CD4-positive, alpha-beta T cell (primary cell): ENCODE data around the gene TXNRD2. TPM values are rescaled to one million over a fixed set of nuclear protein-coding genes. Genes with fewer than 3 reads are reported as not detected.

Source experiments
- ATAC-seq: fragments of 200-7000 bp; cut with Tn5 transposase; one replicate; pipeline ENCODE4 v1.10.0; 2022; ENCODE audit warnings: mild to moderate bottlenecking; ENCODE audit not compliant: poor library complexity
- CTCF ChIA-PET: fragments of 350-600 bp; sonication (Branson Sonifier 250); formaldehyde crosslinking; loops from one replicate; lab custom pipeline; 2021; ENCODE audit warnings: antibody characterized with exemption, inconsistent platforms; lab: Charles Lee
- POLR2A ChIA-PET: fragments of 350-600 bp; sonication (Branson Sonifier 250); formaldehyde crosslinking; loops from one replicate; lab custom pipeline; 2021; ENCODE audit warnings: antibody characterized with exemption, inconsistent platforms; lab: Charles Lee
- DNase-seq, 14 experiments: peaks; one replicate each; pipeline ENCODE4 v3.0.0-alpha.2; 2013 to 2020; ENCODE audit warnings: mixed read lengths in 2 of 14
- H3K27ac ChIP-seq, 2 donors: one replicate each; pipeline versions ENCODE4 v1.5.1 to v1.7.0; 2013; ENCODE audit warnings: low read length in 2 of 2, low read depth in 1 of 2, mild to moderate bottlenecking in 1 of 2
- H3K27me3 ChIP-seq, 2 experiments: 1 replicate in 1 of 2; 2 replicates in 1 of 2; pipeline versions ENCODE4 v1.6.1 to v1.7.0; 2013; ENCODE audit warnings: low read length in 2 of 2, control low read depth in 1 of 2, mild to moderate bottlenecking in 1 of 2, moderate library complexity in 1 of 2; ENCODE audit not compliant: insufficient read depth in 2 of 2, control insufficient read depth in 1 of 2
- H3K36me3 ChIP-seq: one replicate; pipeline ENCODE4 v1.6.1; 2013; ENCODE audit warnings: low read length, control low read depth; ENCODE audit not compliant: insufficient read depth
- H3K4me1 ChIP-seq: one replicate; pipeline ENCODE4 v1.6.1; 2013; ENCODE audit warnings: low read length, control low read depth; ENCODE audit not compliant: insufficient read depth
- H3K4me3 ChIP-seq: one replicate; pipeline ENCODE4 v1.5.1; 2013; ENCODE audit warnings: mild to moderate bottlenecking, low read length, moderate library complexity
- H3K9me3 ChIP-seq, 2 experiments: 1 replicate in 1 of 2; 2 replicates in 1 of 2; pipeline versions ENCODE4 v1.6.1 to v1.7.0; 2013; ENCODE audit warnings: low read length in 2 of 2, mild to moderate bottlenecking in 2 of 2, control low read depth in 1 of 2, moderate library complexity in 1 of 2; ENCODE audit not compliant: control insufficient read depth in 1 of 2, insufficient read depth in 1 of 2
- H3K27ac Mint-ChIP-seq: one replicate; pipeline ENCODE4 v1.8.0; 2020; ENCODE audit warnings: mixed read lengths
- H3K27me3 Mint-ChIP-seq: one replicate; pipeline ENCODE4 v1.8.0; 2021; ENCODE audit warnings: mixed read lengths
- H3K36me3 Mint-ChIP-seq: one replicate; pipeline ENCODE4 v1.8.0; 2021; ENCODE audit warnings: low read depth, mixed read lengths
- H3K4me1 Mint-ChIP-seq: one replicate; pipeline ENCODE4 v1.8.0; 2021; ENCODE audit warnings: low read depth, mixed read lengths
- H3K4me3 Mint-ChIP-seq: one replicate; pipeline ENCODE4 v1.8.0; 2020; ENCODE audit warnings: mild to moderate bottlenecking, mixed read lengths
- H3K9me3 Mint-ChIP-seq: one replicate; pipeline ENCODE4 v1.8.0; 2020; ENCODE audit warnings: mixed read lengths
- intact Hi-C, 2 experiments: fragments of 100-400 bp; cut with DNase I in 1 of 2; cut with micrococcal nuclease in 1 of 2; formaldehyde crosslinking; loops; one replicate each; pipeline versions ENCODE4 v1.15.1 to v1.9.0; 2023 to 2025; cut with DNase I, micrococcal nuclease
- total RNA-seq, 174 experiments: library from RNA in 2 of 174; stranded (reverse) in 2 of 174; gene quantifications; one replicate each; pipeline ENCODE4 v1.2.3 and lab custom pipeline; 2021 to 2026
- TF ChIP-seq, protein P1 (sequence below): fragments of 200-600 bp; IDR thresholded peaks from one replicate; pipeline ENCODE4 v1.8.0; 2022; ENCODE audit warnings: antibody characterized with exemption, mild to moderate bottlenecking

Gene TXNRD2
- total RNA-seq, 2 experiments from 2014 or later: 18.6 to 19.5 TPM

DNA sequence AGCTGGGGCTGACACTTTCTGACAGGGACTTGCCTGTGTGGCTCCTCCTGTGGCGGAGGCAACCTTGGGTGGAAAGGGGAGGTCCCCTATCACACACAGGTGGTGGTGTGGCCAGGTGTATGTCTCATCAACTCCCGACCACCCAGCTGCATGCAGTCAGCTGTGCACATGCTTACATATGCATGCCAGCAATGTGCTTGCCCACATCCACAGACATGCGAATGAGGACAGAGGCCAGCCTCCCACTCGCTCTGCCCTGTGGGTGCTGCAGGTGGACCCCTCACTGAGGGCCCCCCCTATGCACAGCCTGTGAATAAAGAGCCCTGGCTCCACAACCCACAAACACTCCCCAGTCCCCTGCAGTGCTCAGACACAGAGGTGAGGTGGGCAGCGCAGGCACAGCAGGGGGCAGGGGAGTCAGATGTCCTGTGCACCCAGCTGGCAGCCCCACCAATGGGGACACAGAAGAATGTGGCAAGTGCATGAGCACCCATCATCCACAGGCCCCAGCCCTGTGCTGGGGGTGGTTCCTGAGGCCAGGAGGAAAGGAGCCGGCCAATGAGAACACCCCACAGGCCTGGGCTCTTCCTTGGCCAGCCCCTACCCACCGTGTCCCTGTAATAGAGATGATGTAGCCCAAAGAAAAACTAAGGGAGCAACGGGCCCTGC is 96.4 kb downstream of the TXNRD2 start:
- Mint-ChIP-seq H3K9me3 (no peaks in the 10 kb centered on the region), H3K4me1 (peaks cover 34% of the 10 kb centered on the region), H3K27ac (peak overlapping the region; percentile 83), H3K36me3 (peaks cover 15% of the 10 kb centered on the region), H3K27me3 (no peaks in the 10 kb centered on the region), H3K4me3 (peak overlapping the region; percentile 59)
- POLR2A ChIA-PET: interaction anchor here (1.2 to 2.2 kb wide), 5 partner anchors 9 to 55 kb away, joined by 3 to 14 read pairs (median 8); no protein-coding TSS in a partner anchor
- peaks cover 29% of the 10 kb centered on the region for H3K4me1 ChIP-seq
- H3K27me3 ChIP-seq: no peaks in the 10 kb centered on the region
- DNase-seq (peak in 1 of 14 experiments; percentile 30), ATAC-seq (peak; percentile 46)
- no peak overlapping the region for H3K4me3 ChIP-seq
- H3K27ac ChIP-seq: peak overlapping the region in 1 of 2 donors; percentile 22
- intact Hi-C loops: no loop called here
- peaks cover 16% of the 10 kb centered on the region for H3K36me3 ChIP-seq
- TF ChIP-seq, protein P1, sequence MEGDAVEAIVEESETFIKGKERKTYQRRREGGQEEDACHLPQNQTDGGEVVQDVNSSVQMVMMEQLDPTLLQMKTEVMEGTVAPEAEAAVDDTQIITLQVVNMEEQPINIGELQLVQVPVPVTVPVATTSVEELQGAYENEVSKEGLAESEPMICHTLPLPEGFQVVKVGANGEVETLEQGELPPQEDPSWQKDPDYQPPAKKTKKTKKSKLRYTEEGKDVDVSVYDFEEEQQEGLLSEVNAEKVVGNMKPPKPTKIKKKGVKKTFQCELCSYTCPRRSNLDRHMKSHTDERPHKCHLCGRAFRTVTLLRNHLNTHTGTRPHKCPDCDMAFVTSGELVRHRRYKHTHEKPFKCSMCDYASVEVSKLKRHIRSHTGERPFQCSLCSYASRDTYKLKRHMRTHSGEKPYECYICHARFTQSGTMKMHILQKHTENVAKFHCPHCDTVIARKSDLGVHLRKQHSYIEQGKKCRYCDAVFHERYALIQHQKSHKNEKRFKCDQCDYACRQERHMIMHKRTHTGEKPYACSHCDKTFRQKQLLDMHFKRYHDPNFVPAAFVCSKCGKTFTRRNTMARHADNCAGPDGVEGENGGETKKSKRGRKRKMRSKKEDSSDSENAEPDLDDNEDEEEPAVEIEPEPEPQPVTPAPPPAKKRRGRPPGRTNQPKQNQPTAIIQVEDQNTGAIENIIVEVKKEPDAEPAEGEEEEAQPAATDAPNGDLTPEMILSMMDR: no peak
- CTCF ChIA-PET: interaction anchor here (1.2 to 1.9 kb wide), 2 partner anchors 65 to 115 kb away, joined by 4 read pairs; no protein-coding TSS in a partner anchor
- peaks cover 0 to 8% of the 10 kb centered on the region in 2 experiments for H3K9me3 ChIP-seq

DNA sequence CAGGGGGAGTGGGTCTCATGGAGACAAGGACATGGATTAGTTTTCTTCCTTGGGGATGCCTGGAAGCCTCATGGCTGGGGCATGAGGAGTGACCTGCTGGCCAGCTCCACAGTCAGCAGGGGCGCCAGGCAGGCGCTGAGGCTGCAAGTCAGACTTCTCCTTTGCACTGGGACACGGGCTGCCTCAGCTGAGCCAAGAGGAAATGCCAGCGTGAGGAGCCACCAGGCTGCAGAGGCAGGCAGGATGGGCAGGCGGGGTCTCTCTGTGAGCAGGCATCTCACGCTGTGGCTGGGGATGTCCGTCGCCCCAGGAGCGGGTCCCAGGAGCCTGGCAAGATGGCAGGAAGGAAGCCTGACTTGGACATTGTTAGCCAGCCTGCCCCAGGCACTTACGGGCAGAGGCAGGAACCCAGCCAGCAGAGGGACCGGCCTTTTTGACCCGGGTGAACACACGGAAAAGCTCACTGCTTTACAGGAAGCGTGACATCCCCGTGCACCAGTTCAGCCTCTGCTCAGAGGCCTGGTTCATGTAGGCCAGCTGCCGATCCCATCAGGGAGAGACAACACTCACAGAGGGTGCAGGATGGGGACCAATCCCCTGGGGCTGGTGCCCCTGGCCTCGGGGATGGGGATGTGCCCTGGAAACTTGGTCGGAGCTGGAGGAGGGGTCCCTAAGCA is 97.1 kb downstream of the TXNRD2 start:
- CTCF ChIA-PET: interaction anchor here (1.2 to 1.9 kb wide), 2 partner anchors 66 to 114 kb away, joined by 4 read pairs; no protein-coding TSS in a partner anchor
- H3K4me1 Mint-ChIP-seq: peaks cover 31% of the 10 kb centered on the region
- intact Hi-C loops: no loop called here
- Histone ChIP-seq H3K27me3 (no peaks in the 10 kb centered on the region), H3K4me3 (peak overlapping the region; percentile 30), H3K9me3 (peaks cover 0 to 8% of the 10 kb centered on the region in 2 experiments), H3K27ac (peak overlapping the region in 1 of 2 donors; percentile 22), H3K4me1 (peaks cover 29% of the 10 kb centered on the region), H3K36me3 (peaks cover 9% of the 10 kb centered on the region)
- POLR2A ChIA-PET: interaction anchor here (1.2 to 2.2 kb wide), 5 partner anchors 10 to 56 kb away, joined by 3 to 14 read pairs (median 8); no protein-coding TSS in a partner anchor
- ATAC-seq: peak; percentile 70
- DNase-seq: peak in 5 of 14 experiments; percentile 16 to 57 (median 51)
- H3K27me3 Mint-ChIP-seq: no peaks in the 10 kb centered on the region
- H3K9me3 Mint-ChIP-seq: no peaks in the 10 kb centered on the region
- H3K36me3 Mint-ChIP-seq: peaks cover 8% of the 10 kb centered on the region
- H3K27ac Mint-ChIP-seq: peak overlapping the region; percentile 83
- TF ChIP-seq, protein P1: no peak
- H3K4me3 Mint-ChIP-seq: peak overlapping the region; percentile 59

DNA sequence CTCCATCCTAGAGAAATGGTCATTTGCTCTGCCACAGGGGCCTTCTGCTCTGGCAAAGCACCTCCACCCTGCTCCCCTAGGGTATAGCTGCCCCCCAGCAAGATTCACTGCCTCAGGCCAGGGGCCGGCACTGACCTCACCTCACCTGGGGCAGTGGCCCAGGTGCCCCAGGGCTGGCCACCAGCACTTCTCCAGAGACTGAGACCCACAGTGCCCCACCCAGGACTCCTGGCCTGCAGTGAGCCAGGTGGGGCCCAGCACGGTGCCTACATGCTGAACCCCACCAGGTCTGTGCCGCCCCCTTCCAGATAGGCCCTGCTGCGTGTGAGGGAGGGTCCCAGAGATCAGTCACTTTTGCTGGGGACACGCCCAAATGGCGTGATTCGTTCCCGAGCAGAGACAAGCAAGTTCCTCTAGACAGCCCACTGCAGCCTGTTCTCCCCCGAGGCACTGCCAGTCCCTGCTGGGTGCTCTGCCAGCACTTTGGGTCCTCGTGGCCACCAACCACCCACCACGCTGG is 97.7 kb downstream of the TXNRD2 start:
- ChIA-PET CTCF (interaction anchor here (1.2 kb wide), 1 partner anchor 66 kb away, joined by 4 read pairs; no protein-coding TSS in a partner anchor), POLR2A (interaction anchor here (1.2 to 2.2 kb wide), 5 partner anchors 10 to 56 kb away, joined by 3 to 14 read pairs (median 8); no protein-coding TSS in a partner anchor)
- Mint-ChIP-seq H3K27ac (peak overlapping the region; percentile 83), H3K4me1 (peaks cover 32% of the 10 kb centered on the region), H3K9me3 (no peaks in the 10 kb centered on the region), H3K4me3 (peak overlapping the region; percentile 59), H3K27me3 (no peaks in the 10 kb centered on the region), H3K36me3 (peaks cover 7% of the 10 kb centered on the region)
- peak; percentile 11 for ATAC-seq
- TF ChIP-seq, protein P1: no peak
- Histone ChIP-seq H3K4me1 (peaks cover 29% of the 10 kb centered on the region), H3K27me3 (no peaks in the 10 kb centered on the region), H3K4me3 (no peak overlapping the region), H3K36me3 (peaks cover 9% of the 10 kb centered on the region), H3K9me3 (peaks cover 0 to 8% of the 10 kb centered on the region in 2 experiments), H3K27ac (peak overlapping the region in 1 of 2 donors; percentile 22)
- DNase-seq: peak in 1 of 14 experiments; percentile 14
- intact Hi-C loops: no loop called here
